ENCODE results near the gene SLC39A2. TPM values are rescaled to one million over a fixed set of nuclear protein-coding genes. Genes with fewer than 3 reads are reported as not detected.

The SLC39A2 gene
- polyA plus RNA-seq, 1 donor (not counting 4 experiments of a cell fraction or from before 2014, with no cell fraction given): 0.94 TPM

DNA sequence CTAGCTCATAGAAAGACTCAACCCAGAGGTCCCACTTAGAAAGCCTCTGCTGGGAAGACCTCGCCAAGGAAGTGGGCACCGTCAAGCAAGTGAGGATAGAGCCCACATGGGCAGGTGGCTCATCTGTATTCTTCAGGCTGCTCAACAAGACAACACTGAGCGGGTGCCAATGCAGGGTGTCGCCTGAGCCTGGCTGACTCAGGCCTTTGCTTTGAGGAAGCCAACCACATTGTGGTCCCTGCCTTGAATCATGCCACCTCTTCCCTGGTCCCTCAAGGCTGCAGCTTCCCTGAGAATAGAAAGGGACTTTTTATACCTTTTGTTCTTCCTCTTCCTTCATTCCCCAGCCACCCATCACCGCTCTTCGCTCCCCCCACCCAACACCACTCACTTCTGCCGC, 37.7 kb downstream of the SLC39A2 start:
- Histone ChIP-seq H3K79me2 (ENCODE audit: control insufficient read depth, insufficient read depth, low read length) (no peaks in the 10 kb centered on the region), H3K9me3 (ENCODE audit: control insufficient read depth, low read depth, low read length) (no peaks in the 10 kb centered on the region), H2AFZ (ENCODE audit: control insufficient read depth, low read length) (no peak overlapping the region), H3K9me1 (ENCODE audit: control insufficient read depth, extremely low read depth, insufficient read depth, low read length) (no peaks in the 10 kb centered on the region), H3K4me3 (ENCODE audit: control insufficient read depth in 2 of 3, extremely low read depth in 1 of 3, insufficient read depth in 2 of 3, low read depth in 1 of 3, low read length in 3 of 3) (no peak overlapping the region), H3K27ac (ENCODE audit: control insufficient read depth, insufficient read depth, low read length) (no peak overlapping the region), H3K9ac (ENCODE audit: control insufficient read depth, extremely low read depth, insufficient read depth, low read length) (no peak overlapping the region), H3K4me1 (ENCODE audit: control insufficient read depth, extremely low read depth, insufficient read depth, low read length) (peaks cover 32% of the 10 kb centered on the region), H3K4me2 (ENCODE audit: control insufficient read depth, extremely low read depth, insufficient read depth, low read depth, low read length) (no peak overlapping the region), H4K20me1 (ENCODE audit: control insufficient read depth, extremely low read depth, insufficient read depth, low read length) (no peaks in the 10 kb centered on the region), H3K36me3 (ENCODE audit: control insufficient read depth in 2 of 2, extremely low read depth in 1 of 2, insufficient read depth in 2 of 2, low read length in 2 of 2) (no peaks in the 10 kb centered on the region), H3K27me3 (ENCODE audit: control insufficient read depth, extremely low read depth, insufficient read depth, low read length) (no peaks in the 10 kb centered on the region)
- TF ChIP-seq, protein P1, sequence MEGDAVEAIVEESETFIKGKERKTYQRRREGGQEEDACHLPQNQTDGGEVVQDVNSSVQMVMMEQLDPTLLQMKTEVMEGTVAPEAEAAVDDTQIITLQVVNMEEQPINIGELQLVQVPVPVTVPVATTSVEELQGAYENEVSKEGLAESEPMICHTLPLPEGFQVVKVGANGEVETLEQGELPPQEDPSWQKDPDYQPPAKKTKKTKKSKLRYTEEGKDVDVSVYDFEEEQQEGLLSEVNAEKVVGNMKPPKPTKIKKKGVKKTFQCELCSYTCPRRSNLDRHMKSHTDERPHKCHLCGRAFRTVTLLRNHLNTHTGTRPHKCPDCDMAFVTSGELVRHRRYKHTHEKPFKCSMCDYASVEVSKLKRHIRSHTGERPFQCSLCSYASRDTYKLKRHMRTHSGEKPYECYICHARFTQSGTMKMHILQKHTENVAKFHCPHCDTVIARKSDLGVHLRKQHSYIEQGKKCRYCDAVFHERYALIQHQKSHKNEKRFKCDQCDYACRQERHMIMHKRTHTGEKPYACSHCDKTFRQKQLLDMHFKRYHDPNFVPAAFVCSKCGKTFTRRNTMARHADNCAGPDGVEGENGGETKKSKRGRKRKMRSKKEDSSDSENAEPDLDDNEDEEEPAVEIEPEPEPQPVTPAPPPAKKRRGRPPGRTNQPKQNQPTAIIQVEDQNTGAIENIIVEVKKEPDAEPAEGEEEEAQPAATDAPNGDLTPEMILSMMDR (optimal IDR thresholded peaks at IDR 0.05 in 1 of 3, IDR thresholded peaks at IDR 0.05 in 1 of 3, conservative IDR thresholded peaks at IDR 0.05 in 1 of 3; ENCODE audit: extremely low read depth in 1 of 3, insufficient read depth in 2 of 3, low read length in 3 of 3): no peak
- no peak for TF ChIP-seq EZH2 (IDR thresholded peaks at IDR 0.05; ENCODE audit: low read length)
- FAIRE-seq: no peak
- dilution Hi-C loops (cut with MboI; ENCODE audit: extremely low pct_ligation_motif_present, low sequenced_read_pairs): no loop called here
- no peak for DNase-seq (ENCODE audit: low read depth, low spot score)

DNA sequence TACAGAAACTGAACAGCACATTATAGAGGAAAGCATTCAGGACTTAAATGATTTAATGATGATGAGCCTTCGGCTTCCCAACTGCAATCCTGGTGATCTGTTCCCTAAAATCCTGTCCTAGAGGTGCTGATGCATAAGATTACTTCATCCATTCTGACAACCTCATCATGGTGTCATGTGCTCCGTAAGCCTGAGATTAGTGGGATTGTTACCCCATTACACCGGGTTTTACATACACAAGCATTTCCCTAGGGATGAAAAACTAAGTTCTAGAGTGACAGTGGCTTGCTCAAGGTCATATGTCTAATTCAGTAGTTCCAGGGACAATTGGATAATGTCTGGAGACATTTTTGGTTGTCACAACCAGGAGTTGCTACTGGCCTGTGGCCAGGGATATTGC, 38.1 kb downstream of the SLC39A2 start:
- Histone ChIP-seq H4K20me1 (ENCODE audit: control insufficient read depth, extremely low read depth, insufficient read depth, low read length) (no peaks in the 10 kb centered on the region), H3K9me1 (ENCODE audit: control insufficient read depth, extremely low read depth, insufficient read depth, low read length) (no peaks in the 10 kb centered on the region), H3K27me3 (ENCODE audit: control insufficient read depth, extremely low read depth, insufficient read depth, low read length) (no peaks in the 10 kb centered on the region), H3K9me3 (ENCODE audit: control insufficient read depth, low read depth, low read length) (no peaks in the 10 kb centered on the region), H2AFZ (ENCODE audit: control insufficient read depth, low read length) (no peak overlapping the region), H3K4me1 (ENCODE audit: control insufficient read depth, extremely low read depth, insufficient read depth, low read length) (peaks cover 36% of the 10 kb centered on the region), H3K36me3 (ENCODE audit: control insufficient read depth in 2 of 2, extremely low read depth in 1 of 2, insufficient read depth in 2 of 2, low read length in 2 of 2) (no peaks in the 10 kb centered on the region), H3K4me3 (ENCODE audit: control insufficient read depth in 2 of 3, extremely low read depth in 1 of 3, insufficient read depth in 2 of 3, low read depth in 1 of 3, low read length in 3 of 3) (no peak overlapping the region), H3K27ac (ENCODE audit: control insufficient read depth, insufficient read depth, low read length) (no peak overlapping the region), H3K9ac (ENCODE audit: control insufficient read depth, extremely low read depth, insufficient read depth, low read length) (no peak overlapping the region), H3K4me2 (ENCODE audit: control insufficient read depth, extremely low read depth, insufficient read depth, low read depth, low read length) (no peak overlapping the region), H3K79me2 (ENCODE audit: control insufficient read depth, insufficient read depth, low read length) (no peaks in the 10 kb centered on the region)
- dilution Hi-C loops (cut with MboI; ENCODE audit: extremely low pct_ligation_motif_present, low sequenced_read_pairs): no loop called here
- TF ChIP-seq EZH2 (IDR thresholded peaks at IDR 0.05; ENCODE audit: low read length): no peak
- TF ChIP-seq, protein P1 (optimal IDR thresholded peaks at IDR 0.05 in 1 of 3, IDR thresholded peaks at IDR 0.05 in 1 of 3, conservative IDR thresholded peaks at IDR 0.05 in 1 of 3; ENCODE audit: extremely low read depth in 1 of 3, insufficient read depth in 2 of 3, low read length in 3 of 3): no peak
- FAIRE-seq (no peak), DNase-seq (ENCODE audit: low read depth, low spot score) (no peak)

Measured in keratinocyte (primary cell).